OCI-M2 (cell line): ENCODE measurements around the gene RUSF1.
"Not testable (repeated sequence)": the region's sequence is repeated elsewhere in the genome, so short reads cannot be mapped to it uniquely, and the experiment has no call there.

Experiments
- DNase-seq: peaks from one replicate; lab custom pipeline; 2025; ENCODE audit not compliant: unreplicated experiment; lab: John Stamatoyannopoulos, UW

Gene RUSF1

DNA sequence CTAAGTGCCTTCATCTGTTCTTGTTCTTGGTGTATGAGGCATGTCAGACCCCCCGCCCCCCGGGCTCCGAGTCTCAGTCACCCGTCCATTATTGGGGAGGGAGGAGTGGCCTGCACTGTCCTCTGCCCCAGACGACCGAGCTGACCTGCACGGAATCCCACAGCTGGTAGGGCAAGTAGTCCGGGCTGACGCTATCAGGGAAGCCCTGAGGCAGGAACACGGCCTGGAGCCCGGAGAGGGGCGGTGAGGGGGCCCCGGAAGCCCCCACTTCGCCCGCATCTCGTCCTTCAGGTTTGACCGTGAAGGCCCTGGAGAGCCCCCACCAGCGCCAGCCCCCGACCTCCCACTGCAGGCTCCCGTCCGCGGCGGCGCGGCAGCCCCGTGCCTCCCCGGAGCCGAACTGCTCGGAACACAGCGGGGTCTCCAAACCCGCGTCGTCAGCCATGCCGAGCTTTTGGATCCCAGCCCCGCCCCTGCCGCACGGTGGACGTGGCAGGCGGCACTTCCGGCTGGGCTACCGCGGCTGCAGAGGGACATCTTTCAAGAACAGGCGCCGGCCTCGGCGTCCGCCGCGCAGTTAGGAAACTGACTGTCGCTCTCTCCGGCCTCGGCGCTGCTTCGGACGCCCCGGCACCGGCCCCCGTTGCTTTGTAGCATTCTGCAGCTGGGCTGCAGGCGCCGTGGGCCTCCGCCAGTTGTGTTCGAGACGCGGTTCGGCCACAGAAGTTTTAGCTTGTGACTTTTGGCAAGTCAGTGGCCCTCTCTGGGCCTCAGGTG, at the start of gene RUSF1:
Gene RUSF1, minus strand, starts transcription at position 463 of the 777 bp plus-strand sequence. Its CDS starts 18 bp downstream, at position 445.
- DNase-seq: peak; percentile 41

GRCh38 chr16:31542763-31543162, 34.6 kb upstream of the RUSF1 start:
- no peak for DNase-seq

GRCh38 chr16:31539762-31540161, 31.6 kb upstream of the RUSF1 start:
- DNase-seq: not testable (repeated sequence)

DNA sequence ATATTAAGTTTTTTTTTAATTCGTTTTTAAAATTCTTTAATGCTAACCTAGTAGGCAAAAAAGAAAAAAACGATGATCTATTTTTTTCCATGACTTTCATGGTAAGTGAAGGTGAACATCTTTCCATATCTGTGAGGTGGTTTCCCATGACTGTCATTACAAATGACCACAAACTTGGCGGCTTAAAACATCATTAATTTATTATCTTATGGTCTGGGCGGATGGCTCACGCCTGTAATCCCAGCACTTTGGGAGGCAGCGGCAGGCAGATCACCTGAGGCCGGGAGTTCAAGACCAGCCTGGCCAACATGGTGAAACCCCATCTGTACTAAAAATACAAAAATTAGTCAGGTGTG, 30.0 kb upstream of the RUSF1 start:
- DNase-seq: not testable (repeated sequence)

DNA sequence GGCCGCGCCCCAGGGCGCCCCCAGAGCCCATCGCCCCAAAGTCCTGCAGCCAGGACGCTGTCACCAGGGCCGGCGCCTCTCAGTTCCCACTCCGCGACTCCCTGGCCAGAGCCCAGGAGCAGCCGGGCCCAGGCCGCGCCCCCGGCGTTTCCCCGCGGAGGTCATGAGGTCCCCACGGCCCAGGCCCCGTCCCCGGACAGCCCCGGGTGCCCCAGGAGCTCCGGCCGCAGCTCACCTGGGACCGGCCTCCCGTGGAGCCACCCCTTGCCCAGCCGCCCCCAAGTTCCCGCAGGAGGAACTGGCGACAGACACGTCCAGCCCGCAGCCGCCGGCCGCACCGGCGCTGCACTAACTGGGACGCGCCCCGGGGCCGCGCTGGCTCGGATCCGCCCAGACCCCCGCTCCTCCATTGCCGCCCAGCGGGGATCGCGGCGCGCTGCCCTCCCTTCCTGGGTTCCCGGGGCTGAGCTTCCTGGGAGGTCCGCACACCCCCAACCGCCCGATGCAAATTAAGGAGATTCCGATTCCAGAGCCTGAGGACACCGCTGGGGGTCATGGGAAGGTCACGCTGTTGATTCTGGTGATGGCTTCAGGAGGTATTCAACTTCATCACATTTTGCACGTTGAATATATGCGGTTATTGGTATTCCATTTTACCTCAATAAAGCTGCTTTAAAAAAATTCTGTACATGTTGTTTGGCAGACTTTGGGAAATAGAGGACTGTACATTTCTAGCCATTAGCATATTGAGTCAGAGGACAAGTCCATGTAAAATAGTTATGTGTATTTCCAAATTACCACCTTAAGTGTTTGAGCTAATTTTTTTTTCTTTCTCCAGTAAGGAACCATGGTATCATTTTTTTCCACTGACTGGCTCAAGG, 29.4 kb upstream of the RUSF1 start:
- DNase-seq: no peak

GRCh38 chr16:31536804-31537361, 28.7 kb upstream of the RUSF1 start:
- DNase-seq: no peak

DNA sequence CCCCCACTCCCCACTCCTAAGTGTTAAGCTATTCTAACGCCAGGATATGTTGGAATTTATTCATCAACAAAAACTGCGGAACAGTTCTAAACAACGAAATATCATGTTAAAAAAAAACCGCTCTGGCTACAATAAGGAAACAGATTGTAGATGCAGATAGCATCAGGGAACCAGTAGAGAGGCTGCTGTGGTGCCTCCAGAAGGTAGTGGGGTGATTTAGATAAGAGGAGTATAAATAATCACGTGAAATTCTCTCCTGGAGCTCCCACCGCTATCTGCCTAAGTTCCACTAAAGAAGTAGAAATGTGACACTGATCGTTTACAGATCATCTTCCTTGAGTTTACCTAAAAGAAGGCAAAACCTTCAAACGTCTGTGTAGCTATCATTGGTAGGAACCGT, 27.5 kb upstream of the RUSF1 start:
- DNase-seq: no peak

GRCh38 chr16:31532896-31533295, 24.7 kb upstream of the RUSF1 start:
- no peak for DNase-seq

- no peak for DNase-seq
Observed at GRCh38 chr16:31532120-31532519, 23.9 kb upstream of the RUSF1 start.

- DNase-seq: no peak
Observed at GRCh38 chr16:31531096-31531495, 22.9 kb upstream of the RUSF1 start.

GRCh38 chr16:31530405-31530804, 22.2 kb upstream of the RUSF1 start:
- no peak for DNase-seq

DNA sequence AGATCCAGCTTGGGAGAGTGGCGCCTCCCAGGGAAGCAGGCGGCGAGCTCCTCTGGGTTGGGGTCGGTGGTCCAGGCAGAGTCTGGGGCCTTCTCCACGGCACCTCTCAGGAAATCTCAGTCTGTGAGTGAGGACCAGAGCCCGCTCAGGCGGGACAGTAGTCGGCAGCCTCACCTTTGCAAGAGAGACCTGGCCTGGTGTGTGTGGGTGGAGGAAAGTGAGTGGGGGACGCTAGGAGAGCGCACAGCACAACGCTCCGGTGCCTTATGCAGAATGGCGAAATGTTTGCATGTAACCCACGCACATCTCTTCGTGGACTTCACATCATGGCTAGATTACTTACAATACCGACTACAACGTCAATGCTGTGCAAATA, 21.7 kb upstream of the RUSF1 start:
- DNase-seq: no peak

- no peak for DNase-seq
Observed at GRCh38 chr16:31529108-31529936, 21.1 kb upstream of the RUSF1 start.

DNA sequence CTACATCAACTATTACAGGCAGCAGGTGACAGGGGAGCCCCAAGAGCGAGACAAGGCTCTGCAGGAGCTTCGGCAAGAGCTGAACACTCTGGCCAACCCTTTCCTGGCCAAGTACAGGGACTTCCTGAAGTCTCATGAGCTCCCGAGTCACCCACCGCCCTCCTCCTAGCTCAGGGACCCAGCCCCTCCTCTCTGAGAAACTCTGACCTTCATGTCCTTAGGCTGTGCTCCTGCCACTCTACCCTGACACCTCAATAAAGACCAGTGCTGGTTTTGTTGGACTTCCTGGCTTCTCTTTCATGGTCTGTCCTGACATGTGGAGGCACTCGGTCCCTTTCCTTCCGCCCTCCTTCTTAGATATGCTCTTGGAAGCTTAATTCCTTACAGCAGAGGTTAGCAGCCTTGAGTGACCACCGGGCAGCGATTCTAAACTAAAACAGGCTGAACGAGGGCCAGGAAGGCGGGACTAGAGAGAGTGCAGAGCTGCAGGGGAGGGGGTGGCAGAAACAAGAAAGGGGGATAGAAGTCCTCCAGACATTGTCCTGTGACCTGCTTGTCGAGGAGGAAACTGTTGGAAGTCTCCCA, 20.4 kb upstream of the RUSF1 start:
- DNase-seq: no peak

- DNase-seq: no peak
Observed at GRCh38 chr16:31527734-31528274, 19.6 kb upstream of the RUSF1 start, which contains the start of gene AHSP. Gene AHSP (plus strand): TSS chr16:31527900. CDS start chr16:31528140, 240 bp downstream.

- DNase-seq: no peak
Observed at GRCh38 chr16:31525113-31525512, 16.9 kb upstream of the RUSF1 start.

DNA sequence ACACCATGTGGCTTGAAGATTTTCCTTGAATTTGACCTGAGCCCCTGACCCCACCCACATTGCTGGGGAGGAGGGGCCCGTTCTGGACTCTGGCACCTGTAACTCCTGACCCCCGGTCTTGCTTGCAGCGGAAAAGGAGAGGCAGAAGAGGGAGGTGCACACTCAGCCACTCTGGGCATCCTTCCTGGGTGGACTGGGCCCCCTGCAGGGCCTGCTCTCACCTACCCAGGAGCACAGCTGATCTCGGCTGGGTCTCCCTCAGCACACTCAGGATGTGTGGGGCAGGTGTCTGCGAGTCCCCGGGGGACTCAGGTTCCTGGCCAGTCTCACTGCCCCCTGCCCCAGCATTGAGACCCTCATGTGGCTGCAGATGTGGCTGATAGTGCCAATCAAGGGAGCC, 15.6 kb upstream of the RUSF1 start:
- not testable (repeated sequence) for DNase-seq

DNA sequence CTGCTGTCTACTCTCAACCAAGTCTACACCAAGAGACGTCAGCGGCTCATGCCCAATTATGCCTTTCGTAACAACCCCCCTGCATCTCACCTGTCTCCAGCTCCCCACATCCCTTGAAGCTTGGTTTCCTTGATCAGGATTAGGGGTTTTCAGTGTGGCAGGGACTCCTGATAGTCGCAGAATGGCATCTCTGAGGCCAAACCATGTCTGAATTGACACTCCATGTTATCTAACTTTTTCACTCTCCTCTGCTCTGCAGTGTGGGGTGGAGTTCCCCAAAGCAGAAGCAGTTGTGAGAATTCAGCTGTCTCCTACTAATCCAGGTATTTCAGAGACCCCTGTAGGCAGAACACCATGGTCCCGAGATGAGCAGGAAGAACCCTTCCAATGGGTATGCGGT, 13.9 kb upstream of the RUSF1 start:
- no peak for DNase-seq

- no peak for DNase-seq
Observed at GRCh38 chr16:31521368-31521767, 13.2 kb upstream of the RUSF1 start.

GRCh38 chr16:31519759-31520431, 11.7 kb upstream of the RUSF1 start:
- no peak for DNase-seq
